ENCODE results near the gene CTTN. TPM values are rescaled to one million over a fixed set of nuclear protein-coding genes. Genes with fewer than 3 reads are reported as not detected.

Gene CTTN
- total RNA-seq, 1 donor from 2014 or later, result 239 TPM

GRCh38 chr11:70409437-70409836 lies 11.1 kb downstream of the CTTN start:
- Mint-ChIP-seq H3K4me3 (ENCODE audit: low read depth) (no peak overlapping the region), H3K9me3 (ENCODE audit: low read depth) (no peaks in the 10 kb centered on the region), H3K27me3 (no peaks in the 10 kb centered on the region), H3K4me1 (ENCODE audit: low read depth) (no peaks in the 10 kb centered on the region), H3K27ac (no peak overlapping the region), H3K36me3 (ENCODE audit: insufficient read depth) (peaks cover 29% of the 10 kb centered on the region)
- no peak for DNase-seq (ENCODE audit: low spot score, unreplicated experiment)
- TF ChIP-seq, protein P1, sequence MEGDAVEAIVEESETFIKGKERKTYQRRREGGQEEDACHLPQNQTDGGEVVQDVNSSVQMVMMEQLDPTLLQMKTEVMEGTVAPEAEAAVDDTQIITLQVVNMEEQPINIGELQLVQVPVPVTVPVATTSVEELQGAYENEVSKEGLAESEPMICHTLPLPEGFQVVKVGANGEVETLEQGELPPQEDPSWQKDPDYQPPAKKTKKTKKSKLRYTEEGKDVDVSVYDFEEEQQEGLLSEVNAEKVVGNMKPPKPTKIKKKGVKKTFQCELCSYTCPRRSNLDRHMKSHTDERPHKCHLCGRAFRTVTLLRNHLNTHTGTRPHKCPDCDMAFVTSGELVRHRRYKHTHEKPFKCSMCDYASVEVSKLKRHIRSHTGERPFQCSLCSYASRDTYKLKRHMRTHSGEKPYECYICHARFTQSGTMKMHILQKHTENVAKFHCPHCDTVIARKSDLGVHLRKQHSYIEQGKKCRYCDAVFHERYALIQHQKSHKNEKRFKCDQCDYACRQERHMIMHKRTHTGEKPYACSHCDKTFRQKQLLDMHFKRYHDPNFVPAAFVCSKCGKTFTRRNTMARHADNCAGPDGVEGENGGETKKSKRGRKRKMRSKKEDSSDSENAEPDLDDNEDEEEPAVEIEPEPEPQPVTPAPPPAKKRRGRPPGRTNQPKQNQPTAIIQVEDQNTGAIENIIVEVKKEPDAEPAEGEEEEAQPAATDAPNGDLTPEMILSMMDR (IDR thresholded peaks at IDR 0.05; ENCODE audit: unreplicated experiment), result no peak

DNA sequence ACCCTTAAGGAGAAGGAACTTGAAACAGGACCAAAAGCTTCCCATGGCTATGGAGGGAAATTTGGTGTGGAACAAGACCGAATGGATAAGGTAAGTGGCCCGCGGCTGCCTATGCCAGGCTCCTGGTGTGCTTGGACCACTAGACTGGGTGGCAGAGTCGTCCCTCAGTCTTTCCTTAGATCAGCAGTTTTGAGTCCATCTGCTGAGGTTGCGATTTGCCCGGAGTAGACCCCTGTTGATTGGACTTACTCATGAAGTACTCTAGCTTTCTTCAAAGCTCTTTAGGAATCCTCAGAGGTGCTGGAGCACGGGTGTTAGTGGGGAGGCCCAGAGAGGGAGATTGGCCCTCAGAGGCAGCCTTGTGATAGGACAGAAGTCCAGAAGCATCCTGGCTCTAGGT lies 11.5 kb downstream of the CTTN start:
- no peaks in the 10 kb centered on the region for H3K27me3 Mint-ChIP-seq
- H3K9me3 Mint-ChIP-seq (ENCODE audit: low read depth), result no peaks in the 10 kb centered on the region
- no peaks in the 10 kb centered on the region for H3K4me1 Mint-ChIP-seq (ENCODE audit: low read depth)
- no peak overlapping the region for H3K27ac Mint-ChIP-seq
- H3K36me3 Mint-ChIP-seq (ENCODE audit: insufficient read depth), result peaks cover 31% of the 10 kb centered on the region
- TF ChIP-seq, protein P1 (IDR thresholded peaks at IDR 0.05; ENCODE audit: unreplicated experiment), result no peak
- DNase-seq (ENCODE audit: low spot score, unreplicated experiment), result no peak
- no peak overlapping the region for H3K4me3 Mint-ChIP-seq (ENCODE audit: low read depth)

DNA sequence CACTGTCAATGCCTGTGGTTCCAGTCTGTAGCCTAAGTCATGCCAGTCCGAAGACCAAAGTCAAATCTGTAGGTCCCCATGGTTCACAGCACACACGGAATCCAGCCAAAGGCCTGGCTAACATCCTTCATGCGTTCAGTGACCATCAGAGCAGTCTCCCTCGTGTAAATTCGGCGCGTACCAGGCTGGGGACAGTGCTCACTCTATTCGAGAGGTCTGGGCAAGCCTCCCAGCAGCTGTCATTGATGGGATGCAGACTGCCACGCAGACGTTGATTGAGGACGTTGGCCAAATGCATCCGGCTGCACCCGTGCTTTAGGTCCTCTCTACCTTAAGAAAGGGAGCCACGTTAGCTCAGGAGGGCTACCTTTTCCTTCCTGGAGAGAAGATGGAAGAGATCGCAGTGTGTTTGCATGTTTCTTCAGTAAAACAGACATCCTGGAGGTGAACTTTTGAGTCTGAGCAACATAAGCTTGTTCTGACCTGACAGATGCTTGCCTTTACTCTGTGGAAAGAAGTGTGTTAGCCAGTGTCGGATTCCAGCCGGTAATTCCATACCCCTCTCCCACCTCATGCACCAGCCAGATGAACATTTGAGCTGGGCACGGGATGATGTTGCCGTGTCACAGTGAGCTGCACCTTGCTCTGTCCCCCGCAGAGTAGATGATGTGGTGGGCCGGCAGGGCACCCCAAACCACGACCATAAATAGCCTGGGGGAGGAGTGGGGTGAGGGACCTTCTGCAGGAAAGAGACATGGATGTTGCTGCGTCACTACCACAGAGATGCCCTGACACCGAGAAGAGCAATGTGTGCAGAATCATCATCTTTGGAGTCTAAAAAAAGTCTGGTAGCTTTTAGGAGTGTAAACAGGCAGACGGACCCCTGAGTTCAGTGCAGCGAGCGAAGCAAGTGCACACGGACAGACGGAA lies 12.2 kb downstream of the CTTN start:
- TF ChIP-seq, protein P1 (IDR thresholded peaks at IDR 0.05; ENCODE audit: unreplicated experiment), result no peak
- H3K36me3 Mint-ChIP-seq (ENCODE audit: insufficient read depth), result peaks cover 33% of the 10 kb centered on the region
- no peaks in the 10 kb centered on the region for H3K9me3 Mint-ChIP-seq (ENCODE audit: low read depth)
- DNase-seq (ENCODE audit: low spot score, unreplicated experiment), result no peak
- no peak overlapping the region for H3K27ac Mint-ChIP-seq
- no peak overlapping the region for H3K4me3 Mint-ChIP-seq (ENCODE audit: low read depth)
- no peaks in the 10 kb centered on the region for H3K4me1 Mint-ChIP-seq (ENCODE audit: low read depth)
- H3K27me3 Mint-ChIP-seq, result no peaks in the 10 kb centered on the region

GRCh38 chr11:70411713-70412452 lies 13.6 kb downstream of the CTTN start:
- Mint-ChIP-seq H3K36me3 (ENCODE audit: insufficient read depth) (peaks cover 37% of the 10 kb centered on the region), H3K27me3 (no peaks in the 10 kb centered on the region), H3K9me3 (ENCODE audit: low read depth) (no peaks in the 10 kb centered on the region), H3K27ac (no peak overlapping the region), H3K4me1 (ENCODE audit: low read depth) (no peaks in the 10 kb centered on the region), H3K4me3 (ENCODE audit: low read depth) (no peak overlapping the region)
- TF ChIP-seq, protein P1 (IDR thresholded peaks at IDR 0.05; ENCODE audit: unreplicated experiment), result no peak
- no peak for DNase-seq (ENCODE audit: low spot score, unreplicated experiment)

DNA sequence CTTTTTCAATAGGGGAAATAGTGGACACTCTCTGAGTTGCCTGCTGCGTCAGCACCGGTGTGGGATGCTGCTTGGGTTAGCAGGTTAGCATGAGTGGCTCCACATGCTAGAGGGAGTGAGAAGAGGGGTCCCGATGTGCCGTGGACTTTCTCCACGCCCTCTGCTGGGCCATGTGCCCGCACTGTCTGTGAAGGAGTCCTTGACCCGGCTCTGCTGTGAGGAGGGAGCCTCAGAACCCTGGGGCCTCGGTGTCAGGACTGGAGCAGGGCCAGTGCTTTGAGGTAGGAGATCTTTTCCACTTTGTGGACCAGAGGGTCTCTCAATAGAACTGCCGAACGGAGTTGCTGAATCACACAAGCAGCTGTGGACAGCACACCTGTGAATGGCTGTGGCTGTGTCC lies 14.8 kb downstream of the CTTN start:
- H3K36me3 Mint-ChIP-seq (ENCODE audit: insufficient read depth), result peaks cover 37% of the 10 kb centered on the region
- H3K9me3 Mint-ChIP-seq (ENCODE audit: low read depth), result no peaks in the 10 kb centered on the region
- H3K4me3 Mint-ChIP-seq (ENCODE audit: low read depth), result no peak overlapping the region
- no peaks in the 10 kb centered on the region for H3K4me1 Mint-ChIP-seq (ENCODE audit: low read depth)
- TF ChIP-seq, protein P1 (IDR thresholded peaks at IDR 0.05; ENCODE audit: unreplicated experiment), result no peak
- no peak for DNase-seq (ENCODE audit: low spot score, unreplicated experiment)
- H3K27ac Mint-ChIP-seq, result no peak overlapping the region
- no peaks in the 10 kb centered on the region for H3K27me3 Mint-ChIP-seq

Data from progenitor cell of endocrine pancreas (in vitro differentiated cells).